Measurements from ENCODE around the gene LTO1. TPM values are rescaled to one million over a fixed set of nuclear protein-coding genes. Genes with fewer than 3 reads are reported as not detected.

Gene LTO1, protein sequence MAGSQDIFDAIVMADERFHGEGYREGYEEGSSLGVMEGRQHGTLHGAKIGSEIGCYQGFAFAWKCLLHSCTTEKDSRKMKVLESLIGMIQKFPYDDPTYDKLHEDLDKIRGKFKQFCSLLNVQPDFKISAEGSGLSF
- 20.5 to 27.5 TPM (median 20.6 TPM) in 3 replicates for total RNA-seq (2021)
- percentile 75 among the genes with signal in this experiment for Bru-seq, nascent RNA
- long read RNA-seq, experiment 1, transcript LTO1-201 (5 exons, 2,478 nt), result major isoform, 10 of 27 reads
- long read RNA-seq, experiment 1, partial matches to known transcripts, result 6 of 27 reads
- long read RNA-seq, experiment 1, other reads (novel, unspliced or antisense), result 8 of 27 reads
- long read RNA-seq, experiment 2, partial matches to known transcripts, result 3 of 11 reads
- long read RNA-seq, experiment 2, other reads (novel, unspliced or antisense), result 4 of 11 reads
- long read RNA-seq, experiment 3, partial matches to known transcripts, result 0 of 15 reads
- long read RNA-seq, experiment 3, other reads (novel, unspliced or antisense), result 11 of 15 reads

DNA sequence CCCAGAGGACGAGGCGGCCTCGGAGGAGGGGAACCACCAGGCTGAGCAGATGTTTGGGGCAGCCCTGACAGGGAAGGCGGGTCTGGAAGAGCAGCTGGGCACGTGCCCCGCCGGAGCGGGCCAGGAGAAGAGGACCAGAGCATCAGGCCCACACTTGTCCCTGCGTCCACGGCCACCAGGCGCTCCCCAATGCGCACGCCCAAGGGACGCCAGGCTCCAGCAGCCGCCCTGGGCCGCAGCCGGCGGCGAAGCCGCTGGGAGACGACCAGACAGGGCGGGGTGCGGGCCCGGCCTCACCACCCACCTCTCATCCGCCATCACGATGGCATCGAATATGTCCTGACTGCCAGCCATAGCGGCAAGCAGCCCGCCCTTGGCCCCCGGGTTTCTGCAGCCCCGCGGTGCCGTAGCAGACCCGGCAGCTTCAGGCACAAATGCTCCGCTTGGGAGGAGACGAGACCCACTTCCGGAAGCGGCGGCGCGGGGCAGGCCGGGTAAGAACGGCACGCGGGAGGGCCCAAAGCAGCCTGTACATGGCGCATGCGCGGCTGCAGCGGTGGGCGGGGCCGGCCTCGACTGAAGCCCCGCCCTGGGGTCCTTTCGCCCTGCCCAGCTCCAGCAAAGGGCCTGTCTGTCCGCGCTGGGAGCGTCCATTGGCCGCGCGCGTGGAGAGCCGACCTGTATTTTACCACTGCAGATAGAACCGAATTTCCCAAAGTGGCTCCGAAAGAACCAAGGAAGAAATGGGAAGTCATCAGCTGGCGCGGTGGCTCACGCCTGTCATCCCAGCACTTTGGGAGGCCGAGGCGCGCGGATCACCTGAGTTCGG lies at the start of gene LTO1:
TSS of gene LTO1 (minus strand) at position 468 of the 829 bp plus-strand sequence. CDS start at position 354, 114 bp downstream.
- Mint-ChIP-seq H3K4me3 (peak within 1 kb of the TSS; percentile 88), H3K27ac (peak within 1 kb of the TSS; percentile 53; the same call in 1 of the 2 replicates), H3K36me3 (peaks cover 17% of the 10 kb centered on the region), H3K9me3 (no peaks in the 10 kb centered on the region), H3K27me3 (ENCODE audit: low read depth) (no peaks in the 10 kb centered on the region), H3K4me1 (peaks cover 13% of the 10 kb centered on the region)
- ATAC-seq (peak; percentile 92), DNase-seq (ENCODE audit: low spot score) (peak; percentile 95)
- POLR2A ChIA-PET, result interaction anchor here (0.6 to 1.5 kb wide), 4 partner anchors 18 to 561 kb away, joined by 3 to 5 read pairs (median 4); no protein-coding TSS in a partner anchor
- CTCF ChIA-PET, result interaction anchor here (0.7 to 2.9 kb wide), 9 partner anchors 9 to 218 kb away, joined by 3 to 22 read pairs (median 3); no protein-coding TSS in a partner anchor
- TF ChIP-seq JAZF1 (CRISPR knock-in tag; IDR thresholded peaks at IDR 0.05) (no peak), FOXK1 (CRISPR knock-in tag; IDR thresholded peaks at IDR 0.05) (peak; percentile 95), ZNF138 (CRISPR knock-in tag; conservative IDR thresholded peaks at IDR 0.05) (no peak), IRF2 (CRISPR knock-in tag; IDR thresholded peaks at IDR 0.05; ENCODE audit: borderline replicate concordance, low read depth) (no peak), ZNF396 (CRISPR knock-in tag; IDR thresholded peaks at IDR 0.05; ENCODE audit: borderline replicate concordance) (no peak), NFE2L1 (CRISPR knock-in tag; IDR thresholded peaks at IDR 0.05) (no peak; the same call in 1 of the 2 replicates), RORB (CRISPR knock-in tag; IDR thresholded peaks at IDR 0.05) (no peak), TP53 (CRISPR knock-in tag; IDR thresholded peaks at IDR 0.05) (no peak), ATF1 (CRISPR knock-in tag; IDR thresholded peaks at IDR 0.05) (no peak), ELF4 (CRISPR knock-in tag; IDR thresholded peaks at IDR 0.05; ENCODE audit: low read depth) (no peak), ETV6 (CRISPR knock-in tag; IDR thresholded peaks at IDR 0.05) (peak; percentile 81), SMAD3 (CRISPR knock-in tag; IDR thresholded peaks at IDR 0.05; ENCODE audit: borderline replicate concordance) (0 out of 2 replicates have a peak, but pooled peaks have one; percentile 40), GABPB1 (CRISPR knock-in tag; IDR thresholded peaks at IDR 0.05) (peak; percentile 69), TEAD4 (CRISPR knock-in tag; IDR thresholded peaks at IDR 0.05) (no peak), NR1H2 (CRISPR knock-in tag; IDR thresholded peaks at IDR 0.05) (no peak), NFYB (CRISPR knock-in tag; conservative IDR thresholded peaks at IDR 0.05; ENCODE audit: low read depth) (no peak), ZNF219 (CRISPR knock-in tag; IDR thresholded peaks at IDR 0.05; ENCODE audit: borderline replicate concordance) (0 out of 2 replicates have a peak, but pooled peaks have one; percentile 8)
- TF ChIP-seq, protein P1, sequence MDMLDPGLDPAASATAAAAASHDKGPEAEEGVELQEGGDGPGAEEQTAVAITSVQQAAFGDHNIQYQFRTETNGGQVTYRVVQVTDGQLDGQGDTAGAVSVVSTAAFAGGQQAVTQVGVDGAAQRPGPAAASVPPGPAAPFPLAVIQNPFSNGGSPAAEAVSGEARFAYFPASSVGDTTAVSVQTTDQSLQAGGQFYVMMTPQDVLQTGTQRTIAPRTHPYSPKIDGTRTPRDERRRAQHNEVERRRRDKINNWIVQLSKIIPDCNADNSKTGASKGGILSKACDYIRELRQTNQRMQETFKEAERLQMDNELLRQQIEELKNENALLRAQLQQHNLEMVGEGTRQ (CRISPR knock-in tag; IDR thresholded peaks at IDR 0.05), result peak; percentile 16; the same call in 1 of the 2 replicates
- TF ChIP-seq, protein P2, sequence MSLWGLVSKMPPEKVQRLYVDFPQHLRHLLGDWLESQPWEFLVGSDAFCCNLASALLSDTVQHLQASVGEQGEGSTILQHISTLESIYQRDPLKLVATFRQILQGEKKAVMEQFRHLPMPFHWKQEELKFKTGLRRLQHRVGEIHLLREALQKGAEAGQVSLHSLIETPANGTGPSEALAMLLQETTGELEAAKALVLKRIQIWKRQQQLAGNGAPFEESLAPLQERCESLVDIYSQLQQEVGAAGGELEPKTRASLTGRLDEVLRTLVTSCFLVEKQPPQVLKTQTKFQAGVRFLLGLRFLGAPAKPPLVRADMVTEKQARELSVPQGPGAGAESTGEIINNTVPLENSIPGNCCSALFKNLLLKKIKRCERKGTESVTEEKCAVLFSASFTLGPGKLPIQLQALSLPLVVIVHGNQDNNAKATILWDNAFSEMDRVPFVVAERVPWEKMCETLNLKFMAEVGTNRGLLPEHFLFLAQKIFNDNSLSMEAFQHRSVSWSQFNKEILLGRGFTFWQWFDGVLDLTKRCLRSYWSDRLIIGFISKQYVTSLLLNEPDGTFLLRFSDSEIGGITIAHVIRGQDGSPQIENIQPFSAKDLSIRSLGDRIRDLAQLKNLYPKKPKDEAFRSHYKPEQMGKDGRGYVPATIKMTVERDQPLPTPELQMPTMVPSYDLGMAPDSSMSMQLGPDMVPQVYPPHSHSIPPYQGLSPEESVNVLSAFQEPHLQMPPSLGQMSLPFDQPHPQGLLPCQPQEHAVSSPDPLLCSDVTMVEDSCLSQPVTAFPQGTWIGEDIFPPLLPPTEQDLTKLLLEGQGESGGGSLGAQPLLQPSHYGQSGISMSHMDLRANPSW (CRISPR knock-in tag; conservative IDR thresholded peaks at IDR 0.05; ENCODE audit: low read depth), result no peak
- TF ChIP-seq, protein P3, sequence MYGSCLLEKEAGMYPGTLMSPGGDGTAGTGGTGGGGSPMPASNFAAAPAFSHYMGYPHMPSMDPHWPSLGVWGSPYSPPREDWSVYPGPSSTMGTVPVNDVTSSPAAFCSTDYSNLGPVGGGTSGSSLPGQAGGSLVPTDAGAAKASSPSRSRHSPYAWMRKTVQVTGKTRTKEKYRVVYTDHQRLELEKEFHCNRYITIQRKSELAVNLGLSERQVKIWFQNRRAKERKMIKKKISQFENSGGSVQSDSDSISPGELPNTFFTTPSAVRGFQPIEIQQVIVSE (CRISPR knock-in tag; IDR thresholded peaks at IDR 0.05; ENCODE audit: borderline replicate concordance), result no peak
- TF ChIP-seq, protein P4, sequence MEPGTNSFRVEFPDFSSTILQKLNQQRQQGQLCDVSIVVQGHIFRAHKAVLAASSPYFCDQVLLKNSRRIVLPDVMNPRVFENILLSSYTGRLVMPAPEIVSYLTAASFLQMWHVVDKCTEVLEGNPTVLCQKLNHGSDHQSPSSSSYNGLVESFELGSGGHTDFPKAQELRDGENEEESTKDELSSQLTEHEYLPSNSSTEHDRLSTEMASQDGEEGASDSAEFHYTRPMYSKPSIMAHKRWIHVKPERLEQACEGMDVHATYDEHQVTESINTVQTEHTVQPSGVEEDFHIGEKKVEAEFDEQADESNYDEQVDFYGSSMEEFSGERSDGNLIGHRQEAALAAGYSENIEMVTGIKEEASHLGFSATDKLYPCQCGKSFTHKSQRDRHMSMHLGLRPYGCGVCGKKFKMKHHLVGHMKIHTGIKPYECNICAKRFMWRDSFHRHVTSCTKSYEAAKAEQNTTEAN (CRISPR knock-in tag; IDR thresholded peaks at IDR 0.05), result peak; percentile 70; the same call in 1 of the 2 replicates
- TF ChIP-seq, protein P5, sequence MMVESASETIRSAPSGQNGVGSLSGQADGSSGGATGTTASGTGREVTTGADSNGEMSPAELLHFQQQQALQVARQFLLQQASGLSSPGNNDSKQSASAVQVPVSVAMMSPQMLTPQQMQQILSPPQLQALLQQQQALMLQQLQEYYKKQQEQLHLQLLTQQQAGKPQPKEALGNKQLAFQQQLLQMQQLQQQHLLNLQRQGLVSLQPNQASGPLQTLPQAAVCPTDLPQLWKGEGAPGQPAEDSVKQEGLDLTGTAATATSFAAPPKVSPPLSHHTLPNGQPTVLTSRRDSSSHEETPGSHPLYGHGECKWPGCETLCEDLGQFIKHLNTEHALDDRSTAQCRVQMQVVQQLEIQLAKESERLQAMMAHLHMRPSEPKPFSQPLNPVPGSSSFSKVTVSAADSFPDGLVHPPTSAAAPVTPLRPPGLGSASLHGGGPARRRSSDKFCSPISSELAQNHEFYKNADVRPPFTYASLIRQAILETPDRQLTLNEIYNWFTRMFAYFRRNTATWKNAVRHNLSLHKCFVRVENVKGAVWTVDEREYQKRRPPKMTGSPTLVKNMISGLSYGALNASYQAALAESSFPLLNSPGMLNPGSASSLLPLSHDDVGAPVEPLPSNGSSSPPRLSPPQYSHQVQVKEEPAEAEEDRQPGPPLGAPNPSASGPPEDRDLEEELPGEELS (CRISPR knock-in tag; IDR thresholded peaks at IDR 0.05), result peak; percentile 43; the same call in 1 of the 2 replicates
- TF ChIP-seq, protein P6, sequence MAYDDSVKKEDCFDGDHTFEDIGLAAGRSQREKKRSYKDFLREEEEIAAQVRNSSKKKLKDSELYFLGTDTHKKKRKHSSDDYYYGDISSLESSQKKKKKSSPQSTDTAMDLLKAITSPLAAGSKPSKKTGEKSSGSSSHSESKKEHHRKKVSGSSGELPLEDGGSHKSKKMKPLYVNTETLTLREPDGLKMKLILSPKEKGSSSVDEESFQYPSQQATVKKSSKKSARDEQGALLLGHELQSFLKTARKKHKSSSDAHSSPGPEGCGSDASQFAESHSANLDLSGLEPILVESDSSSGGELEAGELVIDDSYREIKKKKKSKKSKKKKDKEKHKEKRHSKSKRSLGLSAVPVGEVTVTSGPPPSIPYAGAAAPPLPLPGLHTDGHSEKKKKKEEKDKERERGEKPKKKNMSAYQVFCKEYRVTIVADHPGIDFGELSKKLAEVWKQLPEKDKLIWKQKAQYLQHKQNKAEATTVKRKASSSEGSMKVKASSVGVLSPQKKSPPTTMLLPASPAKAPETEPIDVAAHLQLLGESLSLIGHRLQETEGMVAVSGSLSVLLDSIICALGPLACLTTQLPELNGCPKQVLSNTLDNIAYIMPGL (CRISPR knock-in tag; IDR thresholded peaks at IDR 0.05), result 0 out of 2 replicates have a peak, but pooled peaks have one; percentile 27
